CD4-positive, alpha-beta T cell treated with Interleukin-2 at 100 ng/mL for 4 hours (primary cell): Measurements from ENCODE around the gene MINDY4.

Source experiments
- DNase-seq: peaks from one replicate; pipeline ENCODE4 v3.0.0-alpha.2; 2020; ENCODE audit warnings: low spot score

The MINDY4 gene

DNA sequence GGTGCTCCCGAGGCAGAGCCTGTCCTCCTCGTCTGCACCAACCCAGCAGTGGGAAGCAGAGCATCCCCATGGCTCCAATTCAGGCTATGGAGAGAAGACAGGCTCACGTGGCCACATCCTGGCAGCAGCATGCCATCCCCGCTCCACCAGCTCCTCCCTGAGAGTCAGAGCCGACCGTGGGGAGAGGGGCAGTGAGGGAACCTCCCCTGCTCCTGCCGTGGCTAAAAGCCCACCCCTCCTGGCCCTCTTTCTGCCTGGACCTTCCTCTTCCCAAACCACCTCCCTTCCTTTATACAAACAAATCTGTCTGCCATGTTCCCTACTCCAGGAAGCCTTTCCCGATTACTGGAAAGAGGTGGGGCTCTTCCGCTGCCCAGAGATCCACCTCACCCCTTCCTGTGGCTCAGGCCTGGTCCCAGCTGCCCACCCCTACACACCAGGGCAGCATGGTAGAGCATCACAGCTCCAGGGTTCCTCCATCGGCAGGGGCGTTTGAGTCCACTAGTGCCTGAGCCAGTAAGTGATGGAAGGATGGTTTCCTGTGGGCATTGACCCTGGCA, 129.7 kb downstream of the MINDY4 start:
- DNase-seq: no peak

DNA sequence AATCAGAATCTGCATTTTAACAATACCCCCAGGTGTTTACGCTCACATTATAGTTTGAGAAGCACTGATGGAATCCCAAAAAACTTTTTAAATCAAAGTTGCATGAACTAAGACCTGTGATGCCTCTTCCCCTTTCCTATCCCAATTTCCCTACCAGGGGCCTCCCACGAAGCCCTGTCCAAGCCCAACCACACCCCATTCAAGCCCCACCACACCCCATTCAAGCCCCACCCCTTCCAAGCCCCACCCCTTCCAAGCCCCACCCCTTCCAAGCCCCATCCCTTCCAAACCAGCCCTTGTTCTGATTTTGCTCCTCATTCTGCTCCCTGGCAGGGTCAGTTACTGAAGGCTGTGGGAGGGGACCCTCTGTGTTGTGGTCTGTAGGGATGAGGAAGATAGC, 130.6 kb downstream of the MINDY4 start:
- DNase-seq: no peak

DNA sequence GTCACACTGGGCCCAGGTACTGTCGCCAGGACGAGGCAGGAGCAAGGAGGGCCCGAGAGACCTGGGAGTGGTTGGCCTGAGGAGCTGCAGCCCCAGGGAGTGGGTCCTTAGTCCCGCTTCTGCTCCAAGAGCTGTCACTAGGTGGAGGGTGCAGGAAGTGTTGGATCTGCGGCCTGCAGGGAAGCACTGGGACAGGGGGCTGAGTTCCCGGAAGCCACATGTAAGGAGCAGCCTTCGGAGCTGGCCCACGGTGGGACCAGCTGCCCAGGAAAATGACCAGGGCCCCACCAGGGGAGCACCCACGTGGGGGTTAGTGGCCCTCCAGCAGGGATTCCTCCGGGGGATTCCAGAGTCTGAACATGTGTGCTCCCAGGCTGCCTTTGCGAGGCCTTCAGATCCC, 131.2 kb downstream of the MINDY4 start:
- no peak for DNase-seq

DNA sequence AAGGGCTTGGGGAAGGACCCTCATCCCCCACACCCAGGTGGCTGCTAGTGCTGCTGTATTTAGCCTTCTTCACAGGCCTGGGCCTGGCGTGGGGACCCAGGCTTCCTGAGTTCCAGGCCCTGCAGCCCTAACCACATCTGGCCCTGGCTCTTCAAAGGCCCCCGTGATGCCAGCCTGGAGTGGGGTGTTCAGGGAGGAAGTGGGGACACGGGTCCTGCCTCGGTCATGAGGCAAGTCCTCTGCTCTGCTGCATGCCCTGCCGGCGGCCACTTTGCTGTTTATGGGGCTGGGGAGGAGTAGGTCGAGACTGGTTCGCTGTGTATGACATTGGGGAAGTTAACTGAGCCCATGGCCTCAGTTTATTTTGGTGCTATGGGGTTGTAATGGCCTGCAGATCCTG, 131.9 kb downstream of the MINDY4 start:
- DNase-seq: no peak

DNA sequence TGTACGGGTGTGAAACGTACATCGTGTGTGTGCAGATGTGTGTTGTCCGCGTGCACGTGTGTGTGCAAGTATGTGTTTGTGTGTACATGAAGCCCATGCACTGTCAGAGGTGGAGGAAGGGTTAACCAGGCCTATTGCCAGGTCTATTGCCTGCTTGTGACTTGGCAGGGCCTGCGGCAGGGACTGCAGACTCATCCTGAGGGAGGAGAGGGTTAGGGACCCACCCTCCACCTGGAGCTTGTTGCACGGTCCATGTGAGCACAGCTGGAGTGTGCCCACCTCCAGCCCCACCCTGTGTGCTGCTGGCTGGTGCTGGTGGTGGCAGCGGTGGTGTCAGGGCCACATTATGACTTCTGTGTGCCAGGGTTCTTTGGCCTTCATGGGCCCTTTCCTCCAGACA, 133.3 kb downstream of the MINDY4 start:
- no peak for DNase-seq

DNA sequence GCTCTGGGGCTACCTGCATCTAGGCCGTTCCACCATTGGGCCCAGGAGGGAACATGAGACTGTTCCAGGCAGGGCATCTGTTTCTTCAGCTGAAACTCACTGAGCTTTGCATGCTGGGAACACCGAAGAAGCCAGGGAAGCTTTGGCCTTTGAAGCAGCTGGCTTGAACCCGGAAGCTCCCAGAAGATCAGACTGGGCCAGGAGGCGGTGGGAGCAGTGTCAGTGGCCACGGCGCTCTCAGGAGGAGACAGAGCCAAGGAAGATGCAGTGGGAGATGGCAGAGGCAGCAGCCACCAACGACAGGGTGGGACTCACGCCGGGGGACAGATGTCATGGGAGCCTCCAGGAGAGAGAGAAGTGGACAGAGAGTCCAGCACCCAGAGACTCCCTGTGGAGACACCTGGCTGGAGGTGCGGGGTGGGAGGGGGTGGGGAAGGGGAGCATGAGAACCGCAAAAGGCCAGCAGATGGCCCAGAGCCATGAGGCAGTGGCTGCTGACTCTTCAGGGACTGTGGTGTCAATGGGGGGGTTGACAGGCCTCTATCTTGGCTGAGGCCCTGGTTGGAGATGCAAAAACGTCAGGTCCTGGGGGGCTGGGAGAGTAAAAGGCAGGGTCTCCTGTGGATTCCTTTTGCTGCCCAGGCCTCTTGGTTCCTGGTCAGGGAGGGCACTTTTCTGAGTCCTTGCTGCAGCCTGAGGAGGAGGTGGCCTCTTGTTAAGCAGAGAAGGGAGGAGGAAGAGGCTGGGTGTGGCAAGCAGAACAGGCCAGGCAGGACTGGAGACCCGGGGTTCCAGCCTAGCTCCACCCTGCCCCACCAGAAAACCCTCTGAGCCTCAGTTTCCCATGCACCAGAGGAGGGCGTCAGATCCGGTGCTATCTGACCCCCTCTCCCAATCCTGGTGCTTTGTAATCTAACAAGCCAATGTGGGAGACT, 134.1 kb downstream of the MINDY4 start:
- no peak for DNase-seq

DNA sequence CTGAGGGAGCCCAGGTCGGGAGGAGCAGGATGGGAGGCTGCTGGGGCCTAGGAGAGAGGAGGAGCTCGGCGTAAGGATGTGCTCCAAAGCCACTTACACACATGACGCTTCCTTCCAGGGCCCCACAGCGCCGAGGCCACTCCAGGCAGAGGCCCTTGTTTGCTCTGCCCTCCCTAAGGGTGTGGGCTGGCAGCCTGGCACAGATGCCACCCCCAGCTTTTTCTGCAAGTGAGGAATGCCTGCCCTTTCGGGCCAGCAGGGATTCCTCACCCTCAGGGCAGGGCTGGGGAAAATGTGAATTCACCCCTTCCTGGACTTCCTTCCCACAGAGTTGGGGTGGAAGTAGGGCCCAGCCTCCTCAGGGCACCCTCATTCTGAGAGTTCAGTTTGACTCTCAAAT, 134.8 kb downstream of the MINDY4 start:
- no peak for DNase-seq

DNA sequence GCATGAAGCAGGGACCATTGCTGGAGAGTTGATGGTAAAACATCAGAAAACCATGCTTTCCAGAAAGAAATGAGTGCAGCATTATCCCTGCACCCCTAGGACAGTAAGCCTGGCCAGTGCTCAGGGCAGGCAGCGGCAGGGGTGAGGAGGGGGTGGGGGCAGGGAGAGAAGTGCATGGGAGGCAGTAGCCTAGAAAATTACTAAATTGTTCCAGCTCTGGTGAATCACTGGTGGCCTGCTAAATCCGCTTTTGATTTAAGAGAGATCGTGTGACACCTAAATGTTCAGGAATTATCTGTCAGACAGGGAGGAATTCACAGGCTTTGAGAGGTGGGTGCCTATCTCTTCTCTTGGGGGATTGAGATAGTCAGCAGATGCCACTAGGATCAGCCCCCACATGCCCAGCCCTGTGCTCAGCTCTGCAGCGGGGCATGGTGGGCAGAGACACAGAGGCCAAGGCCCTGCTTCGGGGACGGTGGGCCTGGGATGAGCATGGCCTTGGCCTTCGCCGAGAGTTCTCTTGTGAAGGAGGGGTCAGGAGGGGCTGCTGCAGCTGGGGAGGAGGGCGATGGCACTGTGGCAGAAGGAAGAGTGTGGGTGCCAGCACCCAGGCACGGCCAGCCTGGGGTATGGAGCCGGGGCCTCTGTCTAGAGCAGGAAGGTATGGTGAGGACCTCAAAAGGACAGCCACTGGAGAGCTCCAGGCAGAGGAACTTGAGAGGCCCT, 135.5 kb downstream of the MINDY4 start:
- DNase-seq: no peak

DNA sequence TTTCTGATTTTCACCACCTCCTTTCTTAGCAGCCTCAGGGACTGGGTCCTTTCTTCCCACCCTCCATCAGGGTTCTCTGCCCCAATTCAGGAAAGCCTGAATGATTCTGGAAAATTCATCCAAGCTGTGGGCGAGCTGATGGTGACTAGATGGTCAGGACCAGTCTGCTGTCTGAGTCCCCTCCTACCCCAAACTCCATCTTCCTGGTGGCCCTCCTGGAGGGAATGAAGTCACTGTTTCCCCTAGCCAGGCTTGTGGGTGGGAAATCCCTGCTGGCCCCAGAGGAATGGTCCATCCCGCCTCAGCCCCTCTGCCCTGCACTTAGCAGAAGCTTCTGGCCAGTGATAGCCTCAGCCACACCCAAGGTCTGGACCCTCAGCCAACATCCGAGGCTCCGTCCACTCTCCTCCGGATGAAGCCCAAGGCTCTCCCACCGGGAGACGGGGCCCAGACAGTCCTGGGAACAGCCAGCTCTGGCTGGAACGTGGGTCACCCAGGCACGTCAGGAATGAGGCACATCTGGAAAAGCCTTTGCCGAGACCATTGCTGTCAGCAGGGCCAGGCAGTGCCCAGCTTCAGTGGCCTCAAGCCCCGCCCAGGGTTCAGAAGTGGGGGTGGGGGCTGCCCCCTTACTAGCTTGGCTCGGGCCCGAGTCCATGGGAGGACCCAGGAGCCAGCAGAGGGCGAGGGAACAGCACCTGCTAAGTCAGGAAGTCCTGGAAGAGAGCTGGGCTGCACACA, 136.5 kb downstream of the MINDY4 start:
- DNase-seq: no peak

DNA sequence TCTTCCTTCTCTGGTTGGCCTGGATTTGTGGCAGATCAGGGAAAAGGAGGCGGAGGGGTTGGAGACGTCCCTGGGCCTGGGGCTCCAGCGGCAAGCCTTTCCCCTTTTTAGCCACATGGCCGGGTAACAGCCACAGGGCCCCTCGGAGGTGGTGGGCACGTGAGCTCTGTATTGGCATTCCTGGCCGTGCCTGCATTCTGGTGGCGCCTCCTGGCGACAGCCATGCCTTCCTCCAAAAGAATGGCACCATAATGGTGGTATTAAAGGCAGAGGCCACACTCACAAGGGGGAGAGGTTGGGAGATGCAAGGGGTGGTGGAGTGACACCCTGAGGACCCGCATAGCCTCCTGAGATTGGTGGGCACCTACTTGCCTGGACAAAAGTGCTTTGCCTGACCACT, 137.5 kb downstream of the MINDY4 start:
- no peak for DNase-seq

DNA sequence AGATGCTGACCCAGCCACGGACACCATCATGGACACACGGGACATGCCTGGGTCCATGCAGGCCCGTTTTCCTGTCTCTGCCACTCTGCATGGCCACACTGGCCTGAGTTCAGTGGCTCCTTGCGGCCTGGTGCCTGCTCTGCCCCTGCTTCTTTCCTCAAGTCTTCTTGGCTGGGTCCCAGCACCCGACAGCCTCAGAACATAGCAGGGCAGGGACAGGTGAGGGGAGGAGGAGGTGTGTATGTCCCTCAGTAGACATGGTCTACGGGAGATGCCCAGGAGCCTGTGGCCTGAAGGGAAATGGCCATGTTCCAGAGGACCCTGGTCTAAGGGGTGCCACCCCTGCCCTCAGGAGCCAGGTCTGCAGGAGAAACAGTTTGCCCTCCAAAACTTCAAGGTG, 138.2 kb downstream of the MINDY4 start:
- DNase-seq: no peak

DNA sequence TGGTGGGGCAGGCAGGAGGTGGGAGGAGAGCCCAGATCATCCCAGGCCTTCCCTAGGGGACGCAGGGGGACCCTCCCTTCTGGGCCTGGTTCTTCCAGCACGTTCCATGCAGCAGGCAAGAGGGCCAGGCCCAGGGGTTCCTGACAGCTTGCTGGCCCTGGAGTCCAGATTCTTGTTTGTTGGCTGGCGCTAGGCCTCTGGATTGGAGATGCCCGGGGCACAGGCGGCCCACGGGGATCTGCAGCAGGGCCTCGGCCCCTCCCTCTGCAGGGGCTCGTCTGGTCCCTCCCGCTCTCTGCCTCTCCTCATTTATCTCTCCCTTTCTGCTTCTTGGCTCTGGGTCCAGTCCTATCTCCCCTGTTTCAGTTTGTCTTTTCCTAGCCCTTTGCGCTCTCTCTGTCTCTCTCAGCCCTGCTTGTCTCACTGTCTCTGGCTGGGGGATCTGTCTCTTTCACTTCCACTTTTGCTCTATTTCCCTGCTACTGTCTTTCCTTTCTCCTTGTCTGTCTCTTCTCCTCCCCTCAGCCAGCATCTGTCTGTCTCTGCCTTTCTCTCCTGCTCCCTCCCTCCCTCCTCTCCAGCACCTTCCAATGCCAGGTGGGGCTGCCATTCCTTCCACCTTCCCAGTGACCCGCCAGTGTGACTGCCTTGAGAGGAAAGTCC, 139.3 kb downstream of the MINDY4 start:
- DNase-seq: no peak

DNA sequence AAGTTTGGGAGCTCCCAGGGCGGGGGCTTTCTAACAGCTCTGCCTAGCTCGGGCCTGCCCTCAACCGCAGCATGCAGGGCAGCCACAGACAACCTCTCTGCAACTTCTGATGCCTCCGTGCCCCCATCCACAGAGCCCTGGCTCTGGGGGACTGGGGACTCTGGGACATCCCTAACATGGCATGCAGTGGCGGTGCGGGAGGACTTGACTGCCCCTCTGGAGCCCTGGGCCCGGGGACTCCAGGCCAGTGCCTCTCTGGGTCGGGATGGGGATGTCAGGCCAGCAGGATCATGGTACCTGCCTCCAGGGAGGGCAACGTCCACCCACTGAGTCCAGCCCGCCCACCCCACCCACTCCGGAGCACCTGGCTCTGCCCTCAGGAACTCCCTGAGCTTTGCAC, 139.9 kb downstream of the MINDY4 start:
- DNase-seq: no peak

DNA sequence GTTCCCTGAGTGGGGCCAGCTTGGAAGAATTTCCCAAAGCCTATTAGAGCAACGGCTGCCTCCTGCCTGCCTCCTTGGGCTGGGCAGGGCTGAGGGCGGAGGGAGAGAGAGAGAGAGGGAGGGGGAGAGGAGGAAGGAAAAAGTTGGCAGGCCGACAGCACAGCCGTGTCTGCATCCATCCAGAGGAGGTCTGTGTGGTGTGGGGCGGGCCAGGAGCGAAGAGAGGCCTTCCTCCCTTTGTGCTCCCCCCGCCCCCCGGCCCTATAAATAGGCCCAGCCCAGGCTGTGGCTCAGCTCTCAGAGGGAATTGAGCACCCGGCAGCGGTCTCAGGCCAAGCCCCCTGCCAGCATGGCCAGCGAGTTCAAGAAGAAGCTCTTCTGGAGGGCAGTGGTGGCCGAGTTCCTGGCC, 140.3 kb downstream of the MINDY4 start, which contains the start of gene AQP1:
Gene AQP1 (plus strand): TSS at position 293 of the 409 bp plus-strand sequence. CDS start 57 bp downstream, at position 350.
- no peak for DNase-seq

DNA sequence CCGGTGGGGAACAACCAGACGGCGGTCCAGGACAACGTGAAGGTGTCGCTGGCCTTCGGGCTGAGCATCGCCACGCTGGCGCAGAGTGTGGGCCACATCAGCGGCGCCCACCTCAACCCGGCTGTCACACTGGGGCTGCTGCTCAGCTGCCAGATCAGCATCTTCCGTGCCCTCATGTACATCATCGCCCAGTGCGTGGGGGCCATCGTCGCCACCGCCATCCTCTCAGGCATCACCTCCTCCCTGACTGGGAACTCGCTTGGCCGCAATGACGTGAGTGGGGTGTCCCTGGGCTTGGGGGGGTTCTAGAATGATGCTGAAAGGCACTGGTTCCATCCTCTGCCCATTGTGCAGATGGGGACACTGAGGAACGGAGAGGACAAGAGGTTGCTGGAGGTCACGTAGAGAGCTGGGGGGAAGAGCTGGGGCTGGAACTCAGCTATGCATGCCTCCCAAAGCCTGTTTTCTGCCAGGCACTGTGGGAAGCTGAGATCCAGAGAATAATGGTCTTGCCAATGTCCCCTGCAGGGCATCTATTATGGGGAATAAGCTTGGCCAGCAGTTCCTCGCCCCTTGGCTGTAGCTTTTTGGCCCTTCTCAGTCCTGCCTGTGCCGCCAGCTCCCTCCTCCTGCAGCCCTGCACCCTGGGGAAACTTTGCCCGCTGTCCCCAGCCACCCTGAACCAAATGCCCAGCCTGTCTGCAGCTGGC, 141.0 kb downstream of the MINDY4 start:
- no peak for DNase-seq

DNA sequence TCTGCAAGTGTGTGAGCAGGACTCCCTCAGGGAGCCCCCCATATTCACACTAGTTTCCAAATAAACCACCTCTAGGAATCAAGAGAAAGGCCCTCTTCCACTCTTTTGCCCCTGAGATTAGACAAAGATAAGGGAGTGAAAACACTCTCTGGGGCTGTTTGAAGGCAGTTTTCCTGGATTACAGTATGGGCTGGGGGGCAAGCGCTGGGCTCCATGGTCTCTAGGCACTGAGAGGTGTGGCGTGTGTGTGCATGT, 141.4 kb downstream of the MINDY4 start:
- no peak for DNase-seq

DNA sequence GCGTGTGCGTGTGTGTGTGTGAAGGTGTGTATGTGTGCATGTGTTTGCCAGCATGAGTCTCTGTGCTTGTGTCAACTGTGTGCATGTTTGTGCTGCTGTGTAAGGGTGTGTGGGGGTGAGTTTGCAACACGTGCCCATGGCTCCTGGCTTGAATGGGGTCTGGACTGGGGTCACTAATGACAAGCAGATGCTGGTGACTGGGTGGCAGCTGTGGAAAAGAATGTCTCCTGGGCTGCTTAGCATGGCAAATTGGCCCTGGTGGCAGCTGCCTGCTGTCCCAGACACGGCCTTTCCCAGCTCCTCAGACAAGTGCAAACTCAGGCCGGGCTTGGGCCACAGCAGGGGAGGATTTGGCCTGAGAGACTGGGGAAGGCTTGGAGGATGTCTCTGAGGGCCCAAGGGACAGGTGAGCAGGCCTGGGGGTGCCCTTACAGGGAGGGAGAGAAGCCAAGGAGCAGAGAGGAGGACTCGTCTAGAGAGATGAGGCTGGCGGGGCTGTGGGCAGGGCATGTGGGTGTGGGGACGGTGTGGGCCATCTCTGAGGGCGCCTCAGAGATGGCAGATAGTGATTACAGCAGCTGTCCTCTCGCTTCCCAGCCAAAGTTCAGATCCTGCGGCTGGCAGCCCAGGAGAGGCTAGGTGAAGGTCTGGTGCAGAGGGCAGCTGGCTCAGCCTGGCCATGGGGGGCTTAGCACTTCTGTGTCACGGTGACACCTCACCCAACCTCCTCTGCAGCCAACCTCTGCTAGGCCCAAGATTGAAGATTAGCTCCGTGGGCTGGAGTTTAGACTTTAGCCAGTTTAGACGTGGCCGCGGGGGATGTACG, 142.0 kb downstream of the MINDY4 start:
- DNase-seq: no peak

DNA sequence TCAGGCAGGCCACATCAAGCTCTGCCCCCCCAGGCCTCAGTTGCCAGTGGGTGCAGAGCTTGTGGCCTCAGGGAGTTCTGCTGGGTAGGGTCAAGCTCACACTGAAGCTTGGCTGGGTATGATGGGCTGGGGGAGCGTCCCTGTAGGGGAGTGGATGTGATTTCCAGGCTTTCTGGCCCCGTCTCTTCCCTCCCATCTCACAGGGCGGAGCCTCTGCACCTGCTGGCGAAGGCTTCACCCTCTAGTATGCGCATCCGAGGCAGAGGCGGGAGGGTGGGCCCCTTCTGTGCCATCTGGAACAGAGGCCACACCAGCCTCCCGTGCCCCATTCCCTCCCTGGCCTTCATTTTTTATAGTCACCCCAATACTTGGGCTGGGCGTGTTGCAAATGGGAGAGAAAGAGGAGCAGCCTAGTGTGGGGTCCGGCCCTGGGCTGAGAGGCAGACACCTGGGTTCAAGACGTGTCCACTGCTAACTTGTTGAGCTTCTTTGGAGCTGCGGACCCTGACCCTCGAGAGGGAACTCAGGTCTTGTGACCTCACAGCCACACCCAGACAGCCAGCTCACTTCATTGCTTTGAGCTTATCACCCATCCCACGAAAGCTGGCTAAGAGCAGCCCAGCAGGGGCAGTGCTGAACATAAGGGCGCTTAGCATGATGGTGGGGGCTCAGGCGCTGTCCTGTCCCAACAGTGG, 142.8 kb downstream of the MINDY4 start:
- no peak for DNase-seq

DNA sequence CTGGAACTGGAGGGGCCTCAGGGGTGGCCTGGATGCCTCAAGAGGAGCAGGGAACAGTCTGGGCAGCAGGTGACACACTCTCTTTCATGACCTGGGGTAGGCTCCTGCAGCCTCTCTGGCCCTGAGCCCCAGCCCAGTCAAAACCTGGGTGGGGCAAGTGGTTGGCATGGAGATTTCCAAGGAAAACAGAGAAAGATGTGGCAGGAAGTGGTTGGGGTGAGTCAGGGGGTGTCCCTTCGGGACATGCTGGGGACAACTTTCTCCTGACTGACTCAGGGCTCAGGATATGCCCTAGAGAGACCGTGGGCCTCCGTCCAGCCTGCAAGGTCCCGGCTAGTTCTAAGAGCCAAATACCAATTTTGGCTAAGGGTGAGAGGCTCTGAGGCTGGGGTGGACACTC, 143.4 kb downstream of the MINDY4 start:
- no peak for DNase-seq
